OCI-LY3 (cell line): ENCODE measurements around the gene MEF2C.
A peak's percentile ranks its signal among the peaks of the same experiment; 100 is the strongest.

Experiments
- H2AFZ ChIP-seq: fragments of 200-600, 300-600 bp; shearing (Covaris generic); 2 replicates; pipeline ENCODE4 v1.6.0; 2014; ENCODE audit warnings: antibody characterized with exemption, low read depth, low read length
- H3K27ac ChIP-seq: fragments of 200-600, 300-600 bp; sonication (generic); 2 replicates; pipeline ENCODE4 v1.5.1; 2014; ENCODE audit warnings: mild to moderate bottlenecking, low read length, moderate library complexity, mixed read lengths
- H3K27me3 ChIP-seq: fragments of 200-600, 300-600 bp; sonication (generic); 2 replicates; pipeline ENCODE4 v1.6.1; 2014; ENCODE audit warnings: low read depth, low read length, mixed read lengths
- H3K36me3 ChIP-seq: fragments of 200-600, 300-600 bp; sonication (generic); replicated peaks from 2 replicates; pipeline ENCODE3; 2014; ENCODE audit warnings: low read depth, low read length, mixed read lengths
- H3K4me1 ChIP-seq: fragments of 300-600, 200-600 bp; sonication (generic); 2 replicates; pipeline ENCODE4 v1.6.1; 2014; ENCODE audit warnings: low read length, mixed read lengths
- H3K4me2 ChIP-seq: fragments of 200-600, 300-600 bp; sonication (generic); 2 replicates; pipeline ENCODE4 v1.6.1; 2014; ENCODE audit warnings: low read length, mixed read lengths
- H3K4me3 ChIP-seq: fragments of 300-600, 200-600 bp; sonication (generic); 2 replicates; pipeline ENCODE4 v1.5.1; 2014; ENCODE audit warnings: antibody characterized with exemption, mild to moderate bottlenecking, low read length, moderate library complexity
- H3K79me2 ChIP-seq: fragments of 300-600, 200-600 bp; shearing (Covaris generic); 2 replicates; pipeline ENCODE4 v1.6.1; 2014; ENCODE audit warnings: mild to moderate bottlenecking, low read length, mixed read lengths
- H3K9ac ChIP-seq: fragments of 300-600, 200-600 bp; shearing (Covaris generic); 2 replicates; pipeline ENCODE4 v1.6.0; 2014; ENCODE audit warnings: mild to moderate bottlenecking, low read length, moderate library complexity
- H3K9me3 ChIP-seq: fragments of 200-600, 300-600 bp; shearing (Covaris generic); 2 replicates; pipeline ENCODE4 v1.6.1; 2014; ENCODE audit warnings: low read length, mixed read lengths; ENCODE audit not compliant: insufficient read depth
- H4K20me1 ChIP-seq: fragments of 200-600, 300-600 bp; sonication (generic); 2 replicates; pipeline ENCODE4 v1.6.1; 2016; ENCODE audit warnings: low read length, mixed read lengths; ENCODE audit not compliant: insufficient read depth
- EZH2phosphoT487 ChIP-seq: fragments of 200-600 bp; shearing (Covaris generic); IDR thresholded peaks from 2 replicates; pipeline ENCODE4 v1.6.1; 2018; ENCODE audit warnings: antibody characterized with exemption, mixed run types, low read depth
- TF ChIP-seq, protein P1 (sequence below): fragments of 200-600, 300-600 bp; sonication (generic); IDR thresholded peaks from 2 replicates; pipeline ENCODE4 v1.5.1; 2014; ENCODE audit warnings: antibody characterized with exemption, low read length, low read depth

Gene MEF2C

DNA sequence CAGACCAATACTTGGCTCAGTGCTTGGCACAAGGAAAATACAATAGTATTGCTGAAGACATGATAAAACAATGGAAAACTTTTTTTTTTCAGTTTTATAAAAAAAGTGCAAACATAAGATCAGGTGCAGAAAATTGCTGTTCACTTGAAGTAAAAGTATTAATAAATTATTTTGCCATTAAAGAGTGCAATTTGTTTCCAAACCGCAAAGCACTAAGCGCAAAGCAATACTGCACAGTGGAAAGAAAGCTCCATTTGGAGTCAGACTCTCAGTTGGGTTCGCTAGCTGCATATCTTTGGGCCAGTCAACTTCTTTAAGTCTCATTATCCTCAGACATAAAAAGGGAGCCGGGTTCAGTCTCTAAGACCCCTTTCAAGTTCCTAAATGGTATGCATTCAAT is 45.8 kb downstream of the MEF2C start:
- H3K27ac ChIP-seq = no peak overlapping the region
- TF ChIP-seq, protein P1, sequence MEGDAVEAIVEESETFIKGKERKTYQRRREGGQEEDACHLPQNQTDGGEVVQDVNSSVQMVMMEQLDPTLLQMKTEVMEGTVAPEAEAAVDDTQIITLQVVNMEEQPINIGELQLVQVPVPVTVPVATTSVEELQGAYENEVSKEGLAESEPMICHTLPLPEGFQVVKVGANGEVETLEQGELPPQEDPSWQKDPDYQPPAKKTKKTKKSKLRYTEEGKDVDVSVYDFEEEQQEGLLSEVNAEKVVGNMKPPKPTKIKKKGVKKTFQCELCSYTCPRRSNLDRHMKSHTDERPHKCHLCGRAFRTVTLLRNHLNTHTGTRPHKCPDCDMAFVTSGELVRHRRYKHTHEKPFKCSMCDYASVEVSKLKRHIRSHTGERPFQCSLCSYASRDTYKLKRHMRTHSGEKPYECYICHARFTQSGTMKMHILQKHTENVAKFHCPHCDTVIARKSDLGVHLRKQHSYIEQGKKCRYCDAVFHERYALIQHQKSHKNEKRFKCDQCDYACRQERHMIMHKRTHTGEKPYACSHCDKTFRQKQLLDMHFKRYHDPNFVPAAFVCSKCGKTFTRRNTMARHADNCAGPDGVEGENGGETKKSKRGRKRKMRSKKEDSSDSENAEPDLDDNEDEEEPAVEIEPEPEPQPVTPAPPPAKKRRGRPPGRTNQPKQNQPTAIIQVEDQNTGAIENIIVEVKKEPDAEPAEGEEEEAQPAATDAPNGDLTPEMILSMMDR = no peak
- no peak for TF ChIP-seq EZH2phosphoT487

DNA sequence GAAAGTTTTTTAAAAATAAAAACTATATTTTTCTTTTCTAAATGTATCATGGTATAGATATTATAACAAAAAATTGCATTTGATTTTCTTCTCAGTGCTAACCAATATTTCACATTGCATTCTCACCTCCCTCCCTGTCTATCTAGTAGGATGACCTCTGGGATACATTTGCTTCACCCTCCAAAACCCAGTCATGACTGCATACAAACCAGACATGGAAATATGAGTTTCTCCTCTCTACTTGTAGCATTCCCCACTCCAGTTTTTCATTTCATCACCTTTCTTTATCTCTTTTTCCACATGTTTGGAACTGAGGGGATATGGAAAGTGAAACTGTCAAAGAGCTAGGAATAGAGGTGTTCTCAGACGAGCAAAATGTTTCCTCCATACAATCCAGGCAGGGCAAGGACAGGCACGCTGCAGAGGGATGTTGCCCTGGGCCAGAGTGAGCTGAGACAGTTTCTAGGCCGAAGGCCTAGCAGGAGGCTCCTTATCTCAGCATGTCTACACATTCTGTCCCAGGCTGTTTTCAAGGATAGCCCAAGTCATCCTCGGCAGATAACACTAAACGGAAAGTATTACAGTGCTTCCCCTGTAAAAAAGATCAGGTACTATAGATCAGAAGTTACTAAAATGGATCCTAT is 46.7 kb downstream of the MEF2C start:
- H3K9ac ChIP-seq = no peak overlapping the region
- no peaks in the 10 kb centered on the region for H3K9me3 ChIP-seq
- H3K79me2 ChIP-seq = peaks cover 50% of the 10 kb centered on the region
- no peak overlapping the region for H3K27ac ChIP-seq
- no peak overlapping the region for H2AFZ ChIP-seq
- no peak overlapping the region for H3K4me2 ChIP-seq
- TF ChIP-seq EZH2phosphoT487 = no peak
- TF ChIP-seq, protein P1 = no peak
- no peaks in the 10 kb centered on the region for H4K20me1 ChIP-seq
- peaks cover 32% of the 10 kb centered on the region for H3K4me1 ChIP-seq
- no peak overlapping the region for H3K4me3 ChIP-seq
- H3K27me3 ChIP-seq = no peaks in the 10 kb centered on the region
- H3K36me3 ChIP-seq = peaks cover 16% of the 10 kb centered on the region

More for the DNA sequence above, 45.8 kb downstream of the MEF2C start:
- Histone ChIP-seq H4K20me1 (no peaks in the 10 kb centered on the region), H2AFZ (no peak overlapping the region), H3K4me2 (no peak overlapping the region), H3K79me2 (peaks cover 42% of the 10 kb centered on the region), H3K4me1 (peaks cover 23% of the 10 kb centered on the region), H3K9me3 (no peaks in the 10 kb centered on the region), H3K4me3 (no peak overlapping the region), H3K36me3 (peaks cover 12% of the 10 kb centered on the region), H3K27me3 (no peaks in the 10 kb centered on the region), H3K9ac (no peak overlapping the region)

DNA sequence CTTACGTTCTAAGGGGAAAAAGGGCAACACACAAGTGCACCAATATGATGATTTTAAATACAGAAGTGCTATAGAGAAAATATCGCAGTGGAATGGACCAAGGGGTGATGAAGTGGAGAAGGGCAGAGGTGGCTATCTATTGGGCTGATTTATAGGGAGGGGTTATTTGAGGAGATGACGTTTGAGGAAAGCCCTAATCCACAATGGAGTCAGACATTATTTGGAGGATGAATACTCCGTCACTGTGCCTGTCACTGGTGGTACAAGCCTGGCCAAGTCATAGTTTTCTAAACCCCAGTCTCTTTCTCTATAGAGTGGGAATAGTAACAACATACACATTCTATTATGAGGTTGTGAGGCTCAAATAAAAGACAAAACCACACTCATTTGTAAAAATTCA is 48.5 kb downstream of the MEF2C start:
- Histone ChIP-seq H3K9ac (no peak overlapping the region), H3K4me2 (peak overlapping the region; percentile 46; the same call in 1 of the 2 replicates), H3K79me2 (peaks cover 62% of the 10 kb centered on the region)

DNA sequence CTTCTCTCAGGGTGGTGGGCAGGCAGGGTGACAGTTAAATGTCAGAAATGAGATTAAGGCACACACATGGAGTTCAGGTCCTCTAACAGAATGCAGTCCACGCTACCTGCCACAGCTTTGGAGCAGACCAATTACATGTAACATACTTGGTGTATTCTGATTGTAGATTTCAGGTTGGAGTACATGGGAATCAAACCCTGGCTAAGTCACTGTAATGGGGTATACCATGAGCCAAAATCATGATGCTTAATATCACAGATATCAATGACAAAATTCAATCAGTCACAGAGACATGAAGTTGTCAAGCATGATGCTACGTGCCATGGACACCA is 48.9 kb downstream of the MEF2C start:
- peak overlapping the region; percentile 46 for H3K4me2 ChIP-seq
- no peaks in the 10 kb centered on the region for H3K9me3 ChIP-seq
- peak overlapping the region; percentile 26 for H3K27ac ChIP-seq
- no peaks in the 10 kb centered on the region for H4K20me1 ChIP-seq
- peak overlapping the region; percentile 37; the same call in 1 of the 2 replicates for H3K9ac ChIP-seq
- H2AFZ ChIP-seq = no peak overlapping the region
- H3K79me2 ChIP-seq = peaks cover 63% of the 10 kb centered on the region
- TF ChIP-seq, protein P1 = no peak
- TF ChIP-seq EZH2phosphoT487 = no peak
- H3K4me3 ChIP-seq = no peak overlapping the region
- H3K36me3 ChIP-seq = peaks cover 16% of the 10 kb centered on the region
- H3K4me1 ChIP-seq = peaks cover 53% of the 10 kb centered on the region
- no peaks in the 10 kb centered on the region for H3K27me3 ChIP-seq

More for the DNA sequence above, 48.5 kb downstream of the MEF2C start:
- Histone ChIP-seq H2AFZ (no peak overlapping the region), H3K27me3 (no peaks in the 10 kb centered on the region), H3K9me3 (no peaks in the 10 kb centered on the region), H3K27ac (0 out of 2 replicates have a peak overlapping the region, but pooled peaks have one; percentile 26), H3K36me3 (peaks cover 16% of the 10 kb centered on the region), H3K4me1 (peaks cover 49% of the 10 kb centered on the region), H3K4me3 (no peak overlapping the region), H4K20me1 (no peaks in the 10 kb centered on the region)
- TF ChIP-seq, protein P1 = no peak
- no peak for TF ChIP-seq EZH2phosphoT487
